H1 (cell line): ENCODE measurements around the gene RPUSD2. TPM values are rescaled to one million over a fixed set of nuclear protein-coding genes. Genes with fewer than 3 reads are reported as not detected.

ENCODE experiments used
- CHD1 ChIP-seq: IDR thresholded peaks from 2 replicates; pipeline ENCODE4 v1.6.1; 2012; ENCODE audit warnings: low read depth, low read length, improper control_type of control experiment
- POU5F1 ChIP-seq: IDR thresholded peaks from 2 replicates; pipeline ENCODE4 v1.6.1; 2011; ENCODE audit warnings: low read depth, mild to moderate bottlenecking, low read length, moderate library complexity
- RXRA ChIP-seq: IDR thresholded peaks from 2 replicates; pipeline ENCODE4 v1.6.1; 2011; ENCODE audit warnings: low read depth, mild to moderate bottlenecking, low read length, moderate library complexity; ENCODE audit not compliant: insufficient read depth
- SAP30 ChIP-seq: fragments of 300-600 bp; sonication (generic); IDR thresholded peaks from 2 replicates; pipeline ENCODE4 v1.7.1; 2012; ENCODE audit warnings: low read length, moderate library complexity, mild to moderate bottlenecking, inconsistent platforms; ENCODE audit not compliant: insufficient read depth, insufficient replicate concordance
- polyA plus RNA-seq, 7 experiments: library from polyadenylated mRNA; depleted of rRNA in 3 of 7; stranded (reverse) in 5 of 7; unstranded in 2 of 7; fragments of >200 nt in 5 of 7; fragments of 200-250 nt in 2 of 7; gene quantifications; 1 replicate in 5 of 7; 2 replicates in 1 of 7; 4 replicates in 1 of 7; pipeline versions ENCODE4 v1.2.1 to v1.2.3, GENCODE V29; 2011 to 2013; ENCODE audit warnings: missing spikeins in 2 of 7, mixed read lengths in 2 of 7
- total RNA-seq: library from RNA; stranded (reverse); fragmentation: NEBNext Ultra II Directional; extraction: Animal tissue kit (Norgen Biotek cat#: 25700); gene quantifications from 2 replicates; pipeline ENCODE4 v1.2.1, GENCODE V29; 2021

The RPUSD2 gene
- total and polyA plus RNA-seq, 2 of the 8 experiments (the other 6 are each of a cell fraction or from before 2014, with no cell fraction given) = 14.5 to 28.5 TPM

DNA sequence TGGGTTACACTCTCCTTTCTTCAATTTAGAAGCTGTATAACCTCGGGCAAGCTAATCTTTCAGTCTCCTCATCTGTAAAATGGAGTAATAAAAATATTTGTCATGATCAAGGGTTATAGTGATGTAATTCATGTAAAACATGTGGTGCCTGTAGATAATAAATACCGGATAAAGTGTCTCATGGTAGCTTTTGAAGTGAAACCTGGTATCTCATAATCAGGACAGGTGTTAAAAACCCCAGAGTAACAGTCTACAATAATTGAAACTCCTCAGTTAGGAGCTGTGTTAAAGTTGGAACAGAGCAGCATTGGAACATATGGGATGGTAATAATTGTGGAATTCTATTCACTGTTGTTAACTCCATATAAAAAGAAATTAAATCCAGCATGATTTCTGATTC, 24.1 kb downstream of the RPUSD2 start (continued):
- TF ChIP-seq SAP30 (no peak), POU5F1 (no peak), RXRA (no peak), CHD1 (no peak)
